SW 1271 (cell line): ENCODE data around the gene HAP1.
"Not testable (repeated sequence)": the region's sequence is repeated elsewhere in the genome, so short reads cannot be mapped to it uniquely, and the experiment has no call there.

Experiments
- DNase-seq, 2 experiments: peaks; one replicate each; lab custom pipeline; 2025; lab: John Stamatoyannopoulos, UW

The HAP1 gene

DNA sequence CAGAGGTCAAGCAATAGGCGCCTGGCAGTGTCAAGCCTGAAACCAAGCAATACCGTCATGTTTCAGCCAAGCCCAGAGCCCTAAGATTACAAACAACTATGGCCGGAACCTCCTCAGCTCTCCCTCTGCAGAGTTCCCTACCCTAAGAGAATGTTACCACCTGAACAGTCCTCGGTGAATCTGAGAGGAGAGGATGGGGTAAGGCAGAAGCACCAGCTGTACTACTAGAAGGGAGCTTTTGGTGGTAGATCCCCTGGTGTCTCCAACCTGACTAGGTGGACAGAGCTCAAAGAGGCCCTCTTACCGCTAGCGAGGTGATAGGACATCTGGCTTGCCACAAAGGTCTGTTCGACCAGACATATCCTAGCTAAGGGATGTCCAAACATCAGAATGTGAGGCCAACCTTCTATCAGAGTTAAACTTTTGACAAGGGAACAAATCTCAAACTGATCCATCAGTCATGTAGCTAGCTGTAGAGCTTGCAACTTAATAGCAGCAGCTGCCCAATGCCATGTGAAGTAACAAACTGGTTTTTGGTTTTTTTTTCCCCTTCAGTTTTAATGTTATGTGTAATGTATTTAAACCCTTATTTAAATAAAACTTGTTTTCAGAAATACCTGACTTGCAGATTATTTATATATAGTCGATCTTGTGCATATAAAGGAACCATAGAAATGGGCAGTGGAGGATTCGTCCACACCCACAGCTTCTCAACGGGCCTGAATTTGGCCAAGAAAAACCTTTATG lies 43.2 kb downstream of the HAP1 start:
- no peak for DNase-seq

DNA sequence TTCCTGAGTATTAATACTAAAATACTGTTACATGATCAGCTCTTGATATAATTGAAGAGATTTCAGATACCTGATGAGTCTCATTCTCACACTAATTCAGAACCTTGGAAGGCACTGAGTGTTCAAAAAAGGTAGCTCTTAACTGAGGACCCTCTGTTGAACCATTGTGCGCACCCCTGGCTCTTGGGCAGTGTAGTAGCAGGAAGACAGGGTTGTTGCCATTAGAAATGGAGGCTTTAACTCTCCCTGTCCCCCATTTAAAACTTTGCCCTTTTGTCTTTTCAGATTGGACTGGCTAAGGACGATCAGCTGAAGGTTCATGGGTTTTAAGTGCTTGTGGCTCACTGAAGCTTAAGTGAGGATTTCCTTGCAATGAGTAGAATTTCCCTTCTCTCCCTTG lies 43.9 kb downstream of the HAP1 start:
- DNase-seq: no peak

DNA sequence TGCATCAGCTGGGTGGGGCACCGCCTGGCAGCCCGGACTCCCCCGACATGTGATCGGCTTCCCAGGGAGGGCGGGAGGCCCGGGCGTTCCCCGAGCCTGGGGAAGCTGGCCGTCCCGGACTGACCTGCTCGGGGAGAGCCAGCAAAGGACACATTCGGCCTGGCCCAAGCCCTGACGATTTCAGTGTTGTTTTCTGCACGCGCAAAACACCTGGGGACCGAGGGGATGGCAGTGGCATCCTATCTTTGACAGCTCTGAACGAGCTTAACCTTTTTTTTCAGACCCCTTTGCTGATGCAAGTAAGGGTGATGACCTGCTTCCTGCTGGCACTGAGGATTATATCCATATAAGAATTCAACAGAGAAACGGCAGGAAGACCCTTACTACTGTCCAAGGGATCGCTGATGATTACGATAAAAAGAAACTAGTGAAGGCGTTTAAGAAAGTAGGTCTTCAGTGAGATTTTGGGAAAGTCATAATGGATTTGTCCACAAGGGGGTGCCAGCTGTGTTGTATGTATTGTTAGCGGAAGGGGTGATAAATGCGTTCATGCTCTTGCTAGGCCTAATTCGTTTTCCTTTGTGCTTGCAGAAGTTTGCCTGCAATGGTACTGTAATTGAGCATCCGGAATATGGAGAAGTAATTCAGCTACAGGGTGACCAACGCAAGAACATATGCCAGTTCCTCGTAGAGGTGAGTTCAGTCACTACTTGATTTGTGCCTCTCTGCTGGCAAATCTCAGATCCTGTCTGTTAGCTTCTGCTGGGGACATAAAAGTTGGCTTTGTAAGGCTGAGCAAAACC lies 44.7 kb downstream of the HAP1 start:
- peak in 1 of 2 experiments; percentile 62 for DNase-seq

DNA sequence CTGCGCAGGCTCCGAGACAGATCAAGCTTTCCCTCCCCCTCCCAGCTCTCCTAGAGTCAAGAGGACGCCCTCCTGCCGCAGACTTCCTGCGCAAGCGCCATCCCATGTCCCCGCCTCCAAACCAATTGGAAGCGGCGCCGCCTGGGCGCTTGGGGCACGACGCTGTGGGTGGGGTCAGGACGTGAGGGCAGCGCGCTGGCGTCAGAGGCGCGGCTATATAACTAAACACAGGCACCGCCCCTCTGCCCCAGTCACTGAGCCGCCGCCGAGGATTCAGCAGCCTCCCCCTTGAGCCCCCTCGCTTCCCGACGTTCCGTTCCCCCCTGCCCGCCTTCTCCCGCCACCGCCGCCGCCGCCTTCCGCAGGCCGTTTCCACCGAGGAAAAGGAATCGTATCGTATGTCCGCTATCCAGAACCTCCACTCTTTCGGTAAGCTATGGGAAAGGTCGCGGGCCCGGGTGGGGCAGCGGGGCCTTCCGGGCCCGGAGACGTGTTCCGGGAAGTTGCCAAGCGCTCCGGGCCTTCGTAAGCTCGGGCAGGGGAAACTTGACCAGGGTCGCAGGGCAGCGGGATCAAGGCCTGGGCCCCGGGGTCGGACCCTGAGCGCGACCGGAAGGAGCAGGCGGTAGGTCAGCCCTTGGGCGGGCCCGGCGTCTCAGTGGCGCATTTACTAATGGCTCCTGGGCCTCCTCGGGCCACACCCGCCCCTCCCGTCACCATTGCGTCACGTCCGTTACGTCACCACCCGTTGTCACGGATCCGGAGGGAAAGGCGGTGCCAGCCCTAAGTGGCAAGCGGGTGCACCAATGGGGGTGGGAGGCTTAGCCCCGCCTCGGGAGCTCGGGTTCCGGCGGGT lies 45.6 kb downstream of the HAP1 start, which contains the start of gene EIF1:
Gene EIF1 (plus strand): TSS at position 245 of the 856 bp plus-strand sequence. CDS start 154 bp downstream, at position 399.
- DNase-seq: peak; percentile 97 to 98

DNA sequence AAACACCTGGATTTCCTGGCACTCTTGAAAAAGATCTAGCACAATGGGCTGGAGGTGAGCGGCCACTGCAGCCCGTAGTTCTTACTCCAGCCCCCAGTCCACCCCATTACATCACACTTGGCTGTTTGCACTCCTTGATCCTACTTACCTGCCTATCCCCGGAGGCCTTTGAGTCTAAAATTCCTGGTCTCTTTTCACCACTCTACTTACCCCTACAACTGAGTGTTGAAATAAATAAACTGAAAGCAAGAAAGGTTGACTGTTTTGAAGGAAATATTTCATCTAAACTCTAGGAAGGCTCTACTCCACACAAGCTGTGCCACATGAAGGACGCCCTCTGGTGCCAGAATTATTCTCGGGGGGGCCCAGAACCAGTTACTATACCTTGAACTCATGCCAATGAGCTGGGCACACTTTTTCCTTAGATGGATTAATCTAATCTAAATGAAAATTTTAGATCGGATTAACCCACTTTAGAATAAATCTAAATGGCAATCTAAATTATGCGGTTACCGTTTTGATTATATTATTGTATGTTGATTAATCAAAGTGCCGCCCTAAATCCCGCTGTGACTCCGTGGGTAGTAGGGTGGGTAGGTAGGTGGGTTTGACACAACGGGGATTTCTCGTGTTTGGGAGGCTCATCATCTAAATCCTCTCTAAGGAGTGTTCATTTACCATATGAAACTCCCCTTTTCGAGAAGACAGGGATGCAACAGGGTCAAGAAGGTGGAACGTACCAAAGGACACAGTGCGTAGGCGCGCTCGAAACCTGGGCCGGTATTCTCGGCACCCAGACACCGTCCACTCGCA lies 46.4 kb downstream of the HAP1 start:
- peak in 1 of 2 experiments; percentile 80 for DNase-seq

DNA sequence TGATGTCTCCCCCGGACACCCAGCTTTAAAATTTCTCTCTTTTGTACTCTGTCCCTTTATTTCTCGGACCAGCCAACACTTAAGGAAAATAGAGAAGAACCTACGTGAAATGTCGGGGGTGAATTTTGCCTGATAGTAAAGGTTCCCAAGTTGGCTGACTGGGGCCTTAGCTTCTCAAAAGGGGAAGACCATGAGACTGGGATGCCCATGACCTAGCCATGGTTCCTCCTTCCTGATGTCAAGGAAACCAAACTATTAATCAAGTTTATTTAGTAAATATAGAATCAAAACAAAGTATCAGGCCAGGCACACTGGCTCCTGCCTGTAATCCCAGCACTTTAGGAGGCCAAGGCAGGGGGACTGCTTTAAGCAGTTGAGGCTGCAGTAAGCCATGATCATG lies 48.2 kb downstream of the HAP1 start:
- DNase-seq: no peak

DNA sequence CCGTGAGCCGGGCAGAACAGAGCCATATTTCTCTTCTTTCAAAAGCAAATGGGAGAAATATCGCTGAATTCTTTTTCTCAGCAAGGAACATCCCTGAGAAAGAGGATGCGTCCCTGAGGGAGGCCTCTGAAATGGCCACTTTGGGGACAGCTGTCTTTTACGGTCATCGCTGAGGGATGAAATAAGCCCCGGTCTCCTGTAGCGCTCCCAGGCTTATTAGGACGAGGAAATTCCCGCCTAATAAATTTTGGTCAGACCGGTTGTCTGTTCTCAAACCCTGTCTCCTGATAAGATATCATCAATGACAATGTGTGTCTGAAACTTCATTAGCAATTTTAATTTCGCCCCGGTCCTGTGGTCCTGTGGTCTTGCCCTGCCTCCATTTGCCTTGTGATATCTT lies 48.7 kb downstream of the HAP1 start:
- not testable (repeated sequence) for DNase-seq

DNA sequence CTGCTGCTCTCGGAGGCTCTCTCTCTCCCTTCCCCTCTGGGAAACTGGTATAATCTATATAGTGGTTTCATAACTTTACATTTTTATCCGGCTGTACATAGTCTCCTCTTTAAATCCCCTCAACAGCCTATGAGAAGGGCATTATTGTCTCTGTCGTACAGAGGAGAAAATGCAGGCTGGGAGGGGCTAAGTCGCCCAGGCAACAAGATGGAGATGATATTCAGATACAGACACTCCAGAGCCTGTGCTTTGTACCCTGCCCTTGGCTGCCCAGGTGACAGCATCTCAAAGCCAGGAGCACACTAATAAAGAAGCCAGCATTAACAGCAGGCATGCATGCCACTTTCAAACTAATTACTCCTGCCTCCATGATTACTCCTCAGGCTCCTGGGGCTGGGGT lies 50.4 kb downstream of the HAP1 start:
- no peak for DNase-seq

DNA sequence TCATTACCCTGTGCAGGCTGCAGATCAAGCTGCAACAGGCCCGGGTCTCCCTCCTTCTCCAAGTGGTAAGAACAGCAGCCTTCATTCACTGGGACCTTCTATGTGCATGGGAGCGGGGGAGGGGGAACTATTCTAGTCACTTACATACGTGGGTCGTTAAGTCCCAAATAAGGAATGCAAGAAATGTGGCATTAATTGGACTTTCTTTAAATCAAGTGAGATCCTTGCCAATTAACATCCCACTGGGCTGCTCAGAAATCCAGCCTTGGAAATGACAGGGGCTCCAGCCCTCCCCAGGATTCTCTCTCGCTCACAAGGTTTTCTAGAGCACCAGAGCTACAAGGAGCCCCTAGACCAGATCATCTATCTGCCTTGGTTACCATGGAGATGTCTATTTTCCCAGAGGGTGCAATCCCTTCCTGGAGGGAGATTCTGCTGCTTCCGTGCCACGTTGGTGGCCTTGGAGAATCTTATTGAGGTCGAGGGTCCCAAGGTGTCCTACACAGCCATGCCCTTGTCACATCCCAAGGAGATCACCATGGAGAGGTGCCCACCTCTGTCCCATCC lies 50.9 kb downstream of the HAP1 start:
- DNase-seq: no peak

DNA sequence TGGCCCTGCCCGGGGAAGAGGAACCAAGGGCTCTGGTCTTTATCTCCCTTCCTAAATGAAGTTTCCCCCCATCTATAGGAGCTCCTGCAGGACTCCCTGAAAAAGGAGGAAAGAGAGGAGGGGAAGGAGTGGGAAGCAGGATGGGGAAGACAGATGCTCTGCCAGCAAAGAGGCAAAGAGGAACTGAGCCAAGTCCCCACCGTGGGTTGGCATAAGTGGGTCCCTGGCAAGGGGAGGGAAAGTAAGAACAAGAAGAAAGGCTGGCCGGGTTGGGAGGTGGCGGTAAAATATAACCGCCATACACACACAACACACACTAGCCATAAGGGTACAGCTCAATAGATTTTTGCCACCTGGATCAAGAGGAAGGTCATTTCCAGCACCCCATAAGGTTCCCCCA lies 51.8 kb downstream of the HAP1 start:
- DNase-seq: no peak

DNA sequence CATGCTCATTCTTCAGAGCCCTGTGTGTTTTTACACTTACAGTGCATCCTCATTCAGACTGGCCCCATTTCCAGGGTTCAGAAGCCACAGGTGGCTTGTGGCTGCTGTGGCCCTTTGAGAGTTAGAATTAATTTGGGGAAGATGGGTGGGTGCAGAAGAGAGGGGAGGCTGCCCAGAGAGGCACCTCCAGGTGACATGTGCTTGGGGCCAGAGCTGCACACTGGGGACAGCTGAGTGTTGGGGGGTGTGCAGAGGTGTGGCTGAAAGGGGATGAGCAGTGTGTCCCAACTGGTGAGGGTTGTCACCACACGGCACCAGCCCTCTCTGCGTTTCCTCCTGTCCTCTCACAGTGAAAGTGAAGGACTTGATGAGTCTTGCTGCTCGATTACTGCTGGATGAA lies 52.7 kb downstream of the HAP1 start:
- DNase-seq: no peak

DNA sequence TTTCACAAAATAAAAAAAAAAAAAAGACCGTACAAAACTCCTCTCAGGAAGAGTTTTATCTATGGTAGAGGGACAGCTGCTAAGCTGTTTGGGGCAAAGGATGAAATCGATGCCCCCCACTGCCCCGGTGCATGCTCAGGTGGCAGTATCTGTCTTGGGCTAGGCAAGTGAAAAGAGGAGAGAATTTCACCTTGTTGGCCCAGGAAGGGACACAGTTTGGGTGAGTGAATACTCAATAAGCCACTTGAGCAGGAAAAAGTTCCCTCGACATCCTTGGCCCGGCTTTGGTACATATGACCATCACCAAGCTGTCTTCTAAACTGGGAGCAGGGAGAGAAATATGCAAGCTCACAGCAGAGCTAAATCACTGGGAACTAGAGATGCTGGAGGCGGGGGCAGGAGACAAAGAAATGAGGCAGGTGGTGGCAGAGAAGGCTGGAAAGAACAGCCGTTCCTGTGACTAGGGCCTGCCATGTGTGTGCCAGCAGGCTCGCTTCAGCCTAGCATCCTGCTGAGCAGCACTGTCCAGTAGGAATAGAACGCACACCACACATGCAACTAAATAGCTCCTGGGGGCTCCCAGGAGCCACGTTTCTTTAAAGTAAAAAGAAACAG lies 53.9 kb downstream of the HAP1 start:
- DNase-seq: no peak

DNA sequence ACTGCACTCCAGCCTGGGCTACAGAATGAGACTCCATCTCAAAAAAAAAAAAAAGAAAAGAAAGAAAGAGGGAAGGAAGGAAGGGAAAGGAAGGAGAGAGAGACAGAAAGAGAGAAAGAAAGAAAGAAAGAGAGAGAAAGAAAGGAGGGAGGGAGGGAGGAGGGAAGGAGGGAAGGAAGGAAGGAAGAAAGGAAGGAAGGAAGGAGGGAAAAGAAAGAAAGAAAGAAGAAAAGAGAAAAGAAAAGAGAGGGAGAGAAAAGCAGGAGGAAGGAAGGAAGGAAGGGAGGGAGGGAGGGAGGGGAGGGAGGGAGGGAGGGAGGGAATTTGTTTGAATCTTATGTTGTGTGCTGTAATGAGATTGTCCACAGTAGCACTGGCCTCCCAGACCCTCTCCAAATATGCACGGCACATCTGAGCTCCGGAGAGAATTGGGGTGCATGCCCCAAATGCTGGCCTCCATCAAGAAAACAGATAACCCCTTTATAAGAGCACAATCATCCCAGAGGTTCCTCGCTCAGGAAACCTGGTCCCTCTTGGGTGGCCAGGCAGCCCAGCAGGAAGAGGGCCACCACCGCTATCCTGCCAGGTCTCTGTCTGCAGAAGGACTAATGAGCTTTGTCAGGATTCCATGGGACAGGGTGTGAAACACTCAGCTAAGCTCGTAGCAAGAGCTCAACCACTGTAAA lies 54.6 kb downstream of the HAP1 start:
- DNase-seq: no peak

DNA sequence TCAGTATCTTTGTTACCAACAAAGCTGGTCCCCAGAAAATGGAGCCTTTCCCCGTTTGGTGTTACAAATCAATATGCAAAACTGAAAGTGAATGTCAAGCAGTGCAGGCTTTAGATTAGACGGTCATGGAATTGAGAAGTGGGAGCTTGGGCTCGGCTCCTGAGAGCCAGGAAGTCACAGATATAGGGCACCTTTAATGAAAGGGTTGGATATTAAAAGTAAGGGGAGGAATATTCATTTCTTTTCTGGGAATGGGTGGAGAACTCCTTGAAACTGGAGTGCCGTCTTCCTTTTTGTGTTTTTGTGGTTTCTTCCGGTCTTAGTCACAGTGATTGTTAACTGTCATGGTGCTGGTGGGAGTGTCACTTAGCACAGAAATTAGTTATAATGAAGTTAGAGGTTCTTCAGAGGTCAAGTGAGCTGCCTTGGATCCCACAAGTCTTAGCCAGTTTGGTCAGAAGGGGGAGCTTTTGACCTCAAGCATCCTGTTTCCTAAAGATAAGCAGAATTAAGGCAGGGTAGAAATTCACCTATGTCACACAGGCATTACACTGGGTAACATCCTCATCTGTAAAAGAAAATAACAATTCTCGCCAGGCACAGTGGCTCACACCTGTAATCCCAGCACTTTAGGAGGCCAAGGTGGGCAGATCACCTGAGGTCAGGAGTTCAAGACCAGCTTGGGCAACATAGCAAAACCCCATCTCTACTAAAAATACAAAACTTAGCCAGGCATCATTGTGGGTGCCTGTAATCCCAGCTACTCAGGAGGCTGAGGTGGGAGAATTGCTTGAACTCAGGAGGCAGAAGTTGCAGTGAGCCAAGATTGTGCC lies 55.3 kb downstream of the HAP1 start:
- peak in 1 of 2 experiments; percentile 90 for DNase-seq

DNA sequence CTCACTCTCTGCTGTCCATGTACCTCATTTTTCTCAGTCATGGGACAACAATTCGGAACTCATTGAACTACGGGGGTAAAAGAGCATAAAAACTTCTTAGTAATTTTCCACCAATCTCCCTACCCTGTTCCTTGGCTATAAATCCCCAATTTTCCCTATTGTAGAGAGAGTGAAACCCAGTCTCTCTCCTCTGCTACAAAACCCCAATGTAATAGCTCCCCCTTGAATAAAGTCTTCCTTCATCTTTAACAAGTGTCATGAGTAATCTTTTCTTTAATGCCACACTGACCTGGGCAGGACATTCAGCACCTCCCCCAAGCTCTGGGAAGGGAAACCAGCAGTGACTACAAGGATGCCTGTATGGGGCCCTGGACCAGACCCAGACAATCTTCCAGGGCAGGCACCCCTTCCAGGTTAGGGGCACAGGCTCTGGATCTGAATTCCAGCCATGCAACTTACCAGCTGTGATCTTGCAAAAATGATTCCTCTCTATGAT lies 56.0 kb downstream of the HAP1 start:
- no peak for DNase-seq

DNA sequence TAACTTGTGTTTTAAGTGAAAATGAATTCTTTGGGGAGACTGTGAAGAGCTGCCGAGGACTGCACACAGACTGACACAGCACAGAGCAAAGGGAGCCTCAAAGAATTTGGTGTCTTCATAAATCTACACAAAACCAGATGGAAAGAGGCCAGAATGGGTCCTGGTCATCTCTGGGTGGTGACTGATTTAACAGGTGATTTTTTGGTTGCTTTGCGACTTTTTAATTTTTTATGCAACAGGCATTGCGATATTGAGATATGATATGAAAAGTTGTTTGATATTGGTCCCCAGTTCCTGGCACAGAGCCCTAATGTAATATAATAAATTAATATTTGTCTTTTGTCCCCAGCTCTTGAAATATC lies 58.4 kb downstream of the HAP1 start:
- DNase-seq: no peak

DNA sequence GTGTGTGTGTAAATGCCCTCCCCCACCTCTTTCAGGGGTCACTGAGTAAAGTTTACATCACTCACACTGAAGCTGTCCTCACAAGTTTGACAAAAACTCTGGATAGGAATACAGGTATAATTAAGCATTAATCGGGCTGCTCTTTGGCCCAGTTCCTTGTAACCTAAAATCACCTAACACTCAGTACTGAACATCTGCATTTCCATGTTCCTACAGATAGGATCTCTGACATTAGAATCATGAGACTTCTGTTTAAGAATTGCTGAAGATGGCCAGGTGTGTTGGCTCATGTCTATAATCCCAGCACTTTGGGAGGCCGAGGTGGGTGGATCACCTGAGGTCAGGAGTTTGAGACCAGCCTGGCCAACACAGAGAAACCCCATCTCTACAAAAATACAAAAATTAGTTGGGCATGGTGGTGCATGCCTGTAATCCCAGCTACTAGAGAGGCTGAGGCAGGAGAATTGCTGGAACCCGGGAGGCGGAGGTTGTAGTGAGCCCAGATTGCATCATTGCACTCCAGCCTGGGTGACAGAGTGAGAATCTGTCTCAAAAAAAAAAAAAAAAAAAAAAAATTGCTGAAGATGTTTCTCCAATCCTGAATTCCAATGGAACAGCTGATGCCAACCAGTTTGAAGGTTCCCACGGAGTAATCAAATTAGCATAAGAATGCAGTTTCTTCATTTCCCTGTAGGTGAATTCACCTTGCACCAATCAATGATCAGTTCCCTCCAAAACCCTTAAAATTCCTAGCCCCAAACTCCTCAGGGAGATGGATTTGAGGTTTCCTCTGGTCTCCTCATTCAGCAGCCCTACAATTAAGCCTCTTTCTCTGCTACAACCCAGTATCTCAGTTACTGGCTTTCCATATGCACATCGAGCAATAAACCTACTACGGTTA lies 59.0 kb downstream of the HAP1 start:
- not testable (repeated sequence) for DNase-seq
